ENCODE results near the gene DNM3.

DNM3 gene

DNA sequence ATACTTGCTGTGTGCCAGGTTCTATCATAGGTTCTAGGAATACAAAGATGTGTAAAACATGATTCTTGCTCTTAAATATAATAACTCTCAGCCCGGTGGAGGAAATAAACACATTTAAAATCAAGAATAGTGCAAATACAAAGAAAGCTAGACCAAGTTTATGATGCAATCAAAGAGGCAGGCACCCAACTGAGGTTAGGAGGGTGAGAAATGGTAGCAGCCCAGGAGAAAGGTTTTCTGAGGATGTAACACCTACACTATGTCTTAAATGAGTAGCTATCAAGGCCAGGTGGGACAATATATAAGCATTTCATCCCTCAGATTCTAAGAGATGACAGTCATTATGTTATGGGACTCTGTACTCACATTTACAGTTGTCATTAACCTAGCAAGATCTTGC, 612.3 kb downstream of the DNM3 start:
- Histone ChIP-seq H3K36me3 (ENCODE audit: insufficient read depth, low read length) (no peaks in the 10 kb centered on the region), H3K9me3 (ENCODE audit: control insufficient read depth, insufficient read depth, low read length) (no peaks in the 10 kb centered on the region), H3K4me1 (ENCODE audit: insufficient read depth, low read length) (no peaks in the 10 kb centered on the region; the same call in 1 of the 2 replicates), H3K9ac (ENCODE audit: low read depth, low read length) (no peak overlapping the region)

DNA sequence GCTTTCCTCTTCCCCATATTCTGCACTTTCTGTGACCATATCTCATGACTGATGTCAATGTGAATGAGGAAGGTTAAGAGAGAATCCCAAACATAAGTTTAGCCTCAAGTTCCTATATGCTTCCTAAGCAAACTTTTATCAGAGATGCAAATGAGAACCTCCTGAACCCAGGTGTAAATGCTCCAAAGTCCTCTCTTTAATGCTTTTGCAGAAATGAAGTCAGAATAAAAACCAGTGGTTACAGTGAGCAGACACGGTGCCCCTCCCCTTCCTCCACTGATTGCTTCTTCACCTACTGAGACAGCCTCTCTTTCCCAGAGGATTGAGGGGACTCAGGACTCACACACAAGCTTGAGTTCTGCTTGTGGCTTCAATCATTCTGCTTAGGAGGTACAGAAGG, 614.2 kb downstream of the DNM3 start:
- Histone ChIP-seq H3K36me3 (ENCODE audit: insufficient read depth, low read length) (no peaks in the 10 kb centered on the region), H3K4me1 (ENCODE audit: insufficient read depth, low read length) (no peaks in the 10 kb centered on the region), H3K9ac (ENCODE audit: low read depth, low read length) (no peak overlapping the region)

DNA sequence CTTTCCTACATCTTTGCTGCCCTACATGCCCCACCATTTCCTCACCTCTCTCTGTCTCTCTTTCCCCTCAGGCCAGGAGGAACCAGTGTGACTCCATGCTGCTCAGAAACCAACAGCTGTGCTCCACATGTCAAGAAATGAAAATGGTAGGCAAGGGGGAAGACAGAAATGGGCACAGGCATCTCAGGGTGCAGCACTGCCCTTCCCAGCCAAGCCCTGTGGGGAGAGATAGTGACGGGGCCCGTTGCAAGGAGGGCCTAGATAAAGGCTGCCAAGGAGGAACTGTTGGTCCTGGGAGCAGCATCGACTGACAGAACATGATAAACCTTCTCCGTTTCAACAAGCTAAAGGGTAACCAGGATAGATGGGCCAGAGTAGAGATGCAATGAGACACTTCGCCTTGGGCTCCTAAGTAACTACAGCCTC, 615.1 kb downstream of the DNM3 start:
- Histone ChIP-seq H3K9me3 (ENCODE audit: control insufficient read depth, insufficient read depth, low read length) (no peaks in the 10 kb centered on the region), H3K4me1 (ENCODE audit: insufficient read depth, low read length) (no peaks in the 10 kb centered on the region), H3K36me3 (ENCODE audit: insufficient read depth, low read length) (no peaks in the 10 kb centered on the region), H3K9ac (ENCODE audit: low read depth, low read length) (no peak overlapping the region)

More for the DNA sequence above, 614.2 kb downstream of the DNM3 start:
- H3K9me3 ChIP-seq (ENCODE audit: control insufficient read depth, insufficient read depth, low read length), result no peaks in the 10 kb centered on the region

DNA sequence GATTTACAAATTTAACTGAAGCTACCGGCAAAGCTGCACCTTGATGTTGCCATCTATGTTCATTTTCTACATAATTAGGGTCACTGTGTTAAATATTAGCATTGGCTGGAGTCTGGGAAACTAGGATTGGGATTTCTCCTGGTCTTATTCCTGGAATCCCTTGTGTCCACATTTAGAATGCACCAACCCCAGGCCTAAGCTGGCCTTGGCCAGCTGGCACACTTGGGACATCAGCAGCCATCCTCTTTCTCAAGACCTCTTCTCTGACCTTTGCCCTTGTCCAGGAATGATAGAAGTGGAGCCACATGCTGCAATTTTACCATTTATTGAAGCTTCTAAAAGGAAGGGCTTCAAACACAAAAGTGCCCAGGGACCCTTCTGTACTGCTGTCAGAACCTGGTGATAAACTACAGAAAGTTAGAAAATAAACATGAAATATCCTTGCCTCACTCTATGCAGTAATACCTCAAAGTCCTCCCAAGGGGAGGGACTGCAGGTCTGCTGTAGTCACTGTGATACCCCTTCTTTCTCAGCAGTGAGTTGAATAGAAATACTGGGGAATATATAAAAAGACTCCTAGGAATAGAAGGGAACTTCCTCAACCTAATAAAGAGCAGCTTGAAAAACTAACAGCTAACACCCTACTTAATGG, 616.3 kb downstream of the DNM3 start:
- no peaks in the 10 kb centered on the region for H3K36me3 ChIP-seq (ENCODE audit: insufficient read depth, low read length)
- H3K9me3 ChIP-seq (ENCODE audit: control insufficient read depth, insufficient read depth, low read length), result no peaks in the 10 kb centered on the region
- no peaks in the 10 kb centered on the region; the same call in 1 of the 2 replicates for H3K4me1 ChIP-seq (ENCODE audit: insufficient read depth, low read length)
- H3K9ac ChIP-seq (ENCODE audit: low read depth, low read length), result no peak overlapping the region

DNA sequence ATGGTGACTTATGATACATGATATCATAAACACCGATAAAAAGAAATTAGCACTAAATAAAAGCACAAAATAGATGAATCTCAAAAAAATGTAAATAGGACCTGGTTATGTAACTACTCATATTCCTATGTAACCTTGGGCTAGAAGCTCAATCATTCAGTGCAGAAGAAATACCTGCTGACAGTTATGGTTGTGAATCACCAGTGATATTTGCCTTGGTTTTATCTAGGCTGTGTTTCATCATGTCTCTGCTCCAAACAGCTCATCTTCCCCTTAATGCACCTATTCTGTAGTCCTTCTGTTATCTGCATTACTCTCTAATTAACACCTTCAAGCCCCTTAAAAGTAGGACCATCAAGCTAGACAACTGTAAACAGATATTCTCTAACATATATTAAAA, 618.9 kb downstream of the DNM3 start:
- no peaks in the 10 kb centered on the region for H3K9me3 ChIP-seq (ENCODE audit: control insufficient read depth, insufficient read depth, low read length)
- H3K36me3 ChIP-seq (ENCODE audit: insufficient read depth, low read length), result no peaks in the 10 kb centered on the region

DNA sequence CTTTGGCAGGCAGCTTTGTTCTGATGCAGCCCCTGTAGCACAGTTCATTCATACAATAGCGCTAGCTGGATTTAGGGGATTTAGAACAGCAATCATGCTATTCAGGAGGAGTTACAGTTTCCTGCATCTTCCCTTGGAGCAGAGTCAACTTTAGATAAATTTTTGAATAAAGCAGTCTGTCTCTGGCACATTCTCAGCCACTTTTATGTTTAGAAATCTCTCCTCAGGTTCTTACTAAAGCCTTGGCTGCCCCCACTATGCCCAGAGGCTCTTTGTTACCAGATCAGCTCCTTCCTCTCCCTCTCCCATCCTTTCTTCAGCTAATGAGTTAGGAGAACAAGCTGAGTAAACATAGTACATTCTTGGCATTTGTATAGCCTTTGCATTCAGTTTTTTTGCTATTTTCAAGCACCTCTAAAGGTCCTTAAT, 619.6 kb downstream of the DNM3 start:
- Histone ChIP-seq H3K9me3 (ENCODE audit: control insufficient read depth, insufficient read depth, low read length) (no peaks in the 10 kb centered on the region), H3K4me1 (ENCODE audit: insufficient read depth, low read length) (no peaks in the 10 kb centered on the region; the same call in 1 of the 2 replicates), H3K9ac (ENCODE audit: low read depth, low read length) (no peak overlapping the region), H3K36me3 (ENCODE audit: insufficient read depth, low read length) (no peaks in the 10 kb centered on the region)

More for the DNA sequence above, 618.9 kb downstream of the DNM3 start:
- no peak overlapping the region for H3K9ac ChIP-seq (ENCODE audit: low read depth, low read length)
- H3K4me1 ChIP-seq (ENCODE audit: insufficient read depth, low read length), result no peaks in the 10 kb centered on the region; the same call in 1 of the 2 replicates

Data from ES-I3 (cell line).